NK-92 (cell line): ENCODE measurements around the gene SETBP1.

Source experiments
- DNase-seq: peaks from one replicate; lab custom pipeline; 2025; ENCODE audit not compliant: unreplicated experiment; lab: John Stamatoyannopoulos, UW

The SETBP1 gene

GRCh38 chr18:44758861-44759631 is 78.4 kb downstream of the SETBP1 start:
- DNase-seq: no peak

DNA sequence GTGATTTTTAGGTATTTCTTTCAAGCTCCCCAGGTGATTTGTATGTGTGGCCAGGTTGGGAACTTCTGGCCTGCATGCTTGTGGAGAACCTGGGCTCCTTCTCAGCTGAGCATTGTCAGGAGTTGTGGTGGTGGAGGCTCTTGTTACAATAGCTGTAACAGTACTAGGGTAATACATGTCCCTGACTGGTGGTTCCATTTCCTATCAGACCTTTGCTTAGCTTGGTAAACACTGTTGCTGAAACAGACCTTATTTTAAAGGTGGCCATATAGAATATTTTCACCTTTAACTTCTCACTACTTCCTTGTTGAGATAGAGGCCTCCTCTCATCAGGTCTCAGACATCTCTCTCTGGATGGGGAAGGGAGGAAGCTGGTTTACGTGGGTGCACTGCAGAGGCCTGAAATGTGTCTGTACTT is 79.2 kb downstream of the SETBP1 start:
- no peak for DNase-seq

DNA sequence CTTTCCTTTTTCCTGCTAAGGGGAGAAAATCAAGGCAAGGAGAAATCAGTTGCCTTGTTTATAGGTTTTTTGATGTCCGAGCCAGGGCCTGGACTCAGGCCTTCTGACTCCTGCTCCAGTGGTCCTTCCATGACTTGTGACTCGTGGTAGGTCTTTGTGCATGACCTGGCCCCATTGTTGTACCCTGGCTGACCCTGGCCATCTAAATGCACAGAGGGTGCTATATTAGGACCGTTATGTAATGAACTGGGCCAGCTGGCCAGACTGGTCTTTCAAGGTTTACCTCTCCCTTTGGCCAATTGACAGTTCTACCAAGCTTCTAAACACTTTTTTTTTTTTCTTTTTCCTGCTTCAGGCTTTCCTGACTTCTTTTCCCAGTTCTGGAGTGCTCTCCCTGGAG is 81.1 kb downstream of the SETBP1 start:
- no peak for DNase-seq

- no peak for DNase-seq
Observed at GRCh38 chr18:44763327-44763726, 82.6 kb downstream of the SETBP1 start.

- no peak for DNase-seq
Observed at GRCh38 chr18:44764863-44765262, 84.2 kb downstream of the SETBP1 start.

- DNase-seq: no peak
Observed at GRCh38 chr18:44765456-44765855, 84.8 kb downstream of the SETBP1 start.

- DNase-seq: no peak
Observed at GRCh38 chr18:44766450-44766849, 85.8 kb downstream of the SETBP1 start.

DNA sequence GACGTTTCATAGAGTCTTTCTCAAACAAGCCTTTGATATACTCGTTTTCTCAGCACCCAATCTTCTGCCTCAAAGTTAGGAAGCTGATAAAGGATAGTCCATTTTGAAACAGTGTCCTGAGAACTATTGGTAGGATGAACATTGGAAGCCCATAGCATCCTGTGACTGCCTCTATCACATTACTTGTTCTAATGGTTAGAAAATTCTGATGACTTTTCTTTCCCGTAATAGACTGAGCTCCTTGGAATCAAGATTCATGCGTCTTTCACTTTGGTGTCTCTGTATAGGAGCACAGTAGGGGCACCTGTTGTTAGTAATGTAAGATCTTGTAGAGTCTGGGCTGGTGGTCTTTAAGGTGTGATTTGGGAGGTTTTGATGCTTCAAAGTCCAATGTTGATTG is 87.1 kb downstream of the SETBP1 start:
- DNase-seq: no peak

DNA sequence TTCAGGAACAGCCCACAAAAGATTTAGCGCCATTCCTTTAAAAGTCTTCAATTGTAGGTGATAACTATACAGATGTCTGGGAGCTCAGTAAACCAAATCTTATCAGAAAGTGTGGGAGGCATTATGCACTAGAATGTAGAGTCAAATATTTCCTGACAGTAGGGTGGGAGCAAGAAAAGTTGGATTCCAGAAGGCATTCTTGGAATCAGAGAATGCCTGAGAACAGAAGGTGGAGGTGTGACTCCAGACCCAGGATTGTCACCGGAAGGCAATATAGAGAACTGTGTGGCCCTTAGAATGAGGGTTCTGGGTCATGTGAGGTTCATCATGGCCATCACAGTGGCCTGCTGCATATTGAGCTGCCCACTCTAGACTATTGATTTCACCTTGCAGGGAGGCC is 90.0 kb downstream of the SETBP1 start:
- DNase-seq: no peak

- DNase-seq: no peak
Observed at GRCh38 chr18:44771572-44771955, 90.9 kb downstream of the SETBP1 start.

- no peak for DNase-seq
Observed at GRCh38 chr18:44771956-44772917, 91.5 kb downstream of the SETBP1 start.

GRCh38 chr18:44773640-44774155 is 93.0 kb downstream of the SETBP1 start:
- no peak for DNase-seq

- DNase-seq: no peak
Observed at GRCh38 chr18:44774191-44774590, 93.5 kb downstream of the SETBP1 start.

DNA sequence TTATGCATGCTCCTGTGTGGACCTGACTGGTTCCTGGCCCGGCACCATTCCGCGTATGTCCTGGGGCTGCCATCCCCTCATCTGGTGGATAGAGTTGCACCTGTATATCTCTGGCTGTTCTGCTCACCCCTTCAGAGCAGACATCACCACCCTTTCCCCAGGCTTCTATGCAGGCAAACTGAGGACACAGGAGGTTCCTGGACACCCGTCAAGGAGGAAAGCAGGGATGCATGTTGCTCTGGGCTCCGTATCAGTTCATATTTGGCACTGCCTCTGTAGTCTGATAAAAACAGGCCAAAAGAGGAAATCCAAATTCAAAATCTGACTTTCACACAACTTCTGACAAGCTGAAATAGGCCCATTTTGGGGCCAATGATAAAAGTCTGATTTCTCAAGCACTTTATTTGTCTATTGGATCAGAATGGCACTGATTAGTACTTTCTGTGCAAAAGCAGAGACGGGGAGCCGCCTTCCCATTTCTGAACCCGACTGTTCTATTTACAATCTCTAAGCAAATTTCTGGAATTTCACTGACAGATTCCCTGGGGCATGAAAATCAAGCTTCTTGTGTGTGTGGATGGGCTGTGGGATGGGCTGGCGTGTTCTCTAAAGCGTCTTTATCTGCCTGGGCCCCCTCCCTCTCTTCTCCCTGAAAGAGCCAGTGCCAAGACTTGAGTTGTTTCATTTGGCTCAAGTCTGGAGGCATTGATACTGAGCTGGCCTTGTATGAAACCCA is 96.9 kb downstream of the SETBP1 start:
- no peak for DNase-seq

GRCh38 chr18:44778788-44779187 is 98.1 kb downstream of the SETBP1 start:
- DNase-seq: no peak

DNA sequence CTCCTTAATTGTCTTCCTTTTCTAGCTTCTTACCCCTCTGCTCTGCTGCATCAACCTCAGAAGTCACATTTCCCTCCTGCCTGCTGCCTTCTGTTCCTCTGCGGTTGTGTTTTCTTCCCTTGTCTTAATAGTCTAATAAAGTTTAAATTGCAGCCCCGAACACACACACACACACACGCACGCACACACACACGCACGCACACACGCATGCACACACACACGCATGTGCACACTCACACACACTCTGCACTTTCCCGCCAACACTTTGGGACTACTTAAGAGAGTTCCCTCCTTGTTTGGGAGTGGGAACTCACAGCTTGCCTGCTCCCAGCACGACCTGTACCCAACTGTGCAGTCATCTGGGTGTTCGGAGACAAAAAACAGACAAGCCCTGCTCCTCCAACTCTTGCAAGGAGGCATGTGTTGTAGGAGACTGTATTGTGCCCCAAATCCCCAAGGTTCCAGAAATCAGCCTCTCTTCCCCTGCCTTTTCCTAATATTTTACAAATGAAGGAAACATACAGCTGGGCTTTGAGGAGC is 99.1 kb downstream of the SETBP1 start:
- no peak for DNase-seq

- DNase-seq: no peak
Observed at GRCh38 chr18:44781886-44782285, 101.2 kb downstream of the SETBP1 start.

DNA sequence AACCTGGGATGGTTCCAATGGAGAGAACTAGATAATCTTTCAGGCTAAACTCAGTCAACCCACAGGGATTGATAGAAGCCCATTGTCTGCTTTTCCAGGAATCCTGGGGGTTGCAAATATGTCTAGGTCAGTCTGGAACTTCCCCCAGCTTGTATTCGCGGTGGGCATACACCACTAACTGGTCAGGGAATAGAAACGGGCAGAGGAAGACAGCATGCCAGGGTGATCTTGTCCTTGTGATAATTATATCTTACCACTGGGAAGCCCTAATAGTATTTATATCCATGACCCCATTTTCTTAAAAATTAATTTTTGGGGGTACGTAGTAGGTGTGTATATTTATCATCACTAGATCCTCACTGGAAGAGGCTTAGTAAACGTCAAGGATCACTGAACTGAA is 101.9 kb downstream of the SETBP1 start:
- DNase-seq: no peak

DNA sequence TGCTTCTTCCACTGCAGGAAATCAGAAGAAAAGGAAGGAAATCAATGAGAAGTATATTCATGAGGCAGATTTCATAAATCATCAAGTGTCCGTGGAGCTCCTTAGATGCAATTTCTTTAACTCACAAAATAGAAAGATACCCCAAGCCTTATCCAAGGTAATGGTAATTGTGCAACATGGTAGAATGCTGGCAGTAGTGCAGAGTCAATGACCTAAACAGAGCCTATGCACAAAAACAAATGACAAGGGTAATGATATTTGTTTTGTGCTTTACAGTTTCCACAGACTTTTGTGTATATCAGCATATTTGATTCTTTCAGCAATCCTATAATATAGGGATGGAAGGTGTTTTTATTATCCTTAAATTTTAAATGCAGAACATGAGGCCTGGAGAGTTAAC is 102.7 kb downstream of the SETBP1 start:
- DNase-seq: no peak

DNA sequence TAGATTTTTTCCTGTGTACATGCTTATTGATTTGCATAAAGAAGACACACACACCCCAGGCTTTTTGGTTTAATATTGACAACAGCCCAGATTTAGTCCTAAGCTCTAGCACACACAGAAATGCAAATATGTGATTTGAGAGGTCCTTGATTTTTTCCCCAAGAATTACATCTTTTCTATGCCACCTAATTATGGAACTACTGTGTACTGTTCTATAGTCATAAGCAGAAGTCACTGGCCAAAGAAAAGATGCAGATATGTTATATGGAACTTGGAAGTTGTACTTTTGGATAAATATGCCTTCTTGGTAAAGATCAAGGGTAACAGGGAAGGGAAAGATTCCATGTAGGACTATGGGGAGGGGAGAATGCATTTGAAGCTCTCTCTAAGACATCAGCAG is 105.6 kb downstream of the SETBP1 start:
- no peak for DNase-seq

- DNase-seq: no peak
Observed at GRCh38 chr18:44786688-44787087, 106.0 kb downstream of the SETBP1 start.
